GM21786 (cell line): ENCODE measurements around the gene PRSS38.
"Not testable (repeated sequence)": the region's sequence is repeated elsewhere in the genome, so short reads cannot be mapped to it uniquely, and the experiment has no call there.

ENCODE experiments used
- ATAC-seq: cut with Tn5 transposase; IDR thresholded peaks from one replicate; pipeline ENCODE4 v1.9.1; 2021; ENCODE audit not compliant: unreplicated experiment

The PRSS38 gene

DNA sequence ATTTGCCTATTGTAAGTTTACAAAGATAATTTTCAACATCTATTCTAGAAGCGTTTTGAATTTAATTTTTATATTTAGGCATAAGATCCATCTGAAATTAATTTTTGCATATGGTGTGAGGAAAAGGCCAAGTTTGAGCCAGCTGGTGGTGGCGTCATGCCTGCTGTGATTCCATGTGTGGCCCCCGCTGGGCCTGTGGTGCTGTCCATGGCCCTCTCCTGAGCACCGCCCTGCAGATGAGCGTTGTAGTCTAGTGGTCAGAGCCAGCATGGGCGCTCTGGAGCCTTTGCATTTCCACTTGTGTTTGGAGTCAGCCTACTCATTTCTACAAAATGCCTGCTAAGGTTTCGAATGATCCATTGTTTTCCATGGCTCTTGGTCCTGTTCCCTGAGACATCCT lies 22.7 kb downstream of the PRSS38 start:
- no peak for ATAC-seq

DNA sequence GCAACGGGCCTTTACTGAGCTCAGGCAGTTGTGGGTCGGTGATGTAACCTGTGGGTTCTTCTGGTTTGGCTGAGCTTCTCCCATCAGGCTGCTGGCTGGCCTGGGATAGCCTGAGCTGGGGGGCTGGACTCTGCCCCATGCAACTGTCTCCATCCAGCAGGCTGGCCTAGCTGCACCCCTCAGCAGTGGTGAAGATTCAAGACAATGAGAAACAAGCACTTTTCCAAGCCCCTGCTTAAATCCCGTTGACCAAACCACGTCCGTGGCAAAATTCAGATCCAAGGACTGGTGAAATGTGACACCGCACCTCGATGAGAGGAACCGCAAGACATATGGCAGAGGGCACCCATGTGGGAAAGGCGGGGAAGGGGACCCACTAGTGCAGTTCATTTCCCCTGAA lies 25.6 kb downstream of the PRSS38 start:
- ATAC-seq = no peak

DNA sequence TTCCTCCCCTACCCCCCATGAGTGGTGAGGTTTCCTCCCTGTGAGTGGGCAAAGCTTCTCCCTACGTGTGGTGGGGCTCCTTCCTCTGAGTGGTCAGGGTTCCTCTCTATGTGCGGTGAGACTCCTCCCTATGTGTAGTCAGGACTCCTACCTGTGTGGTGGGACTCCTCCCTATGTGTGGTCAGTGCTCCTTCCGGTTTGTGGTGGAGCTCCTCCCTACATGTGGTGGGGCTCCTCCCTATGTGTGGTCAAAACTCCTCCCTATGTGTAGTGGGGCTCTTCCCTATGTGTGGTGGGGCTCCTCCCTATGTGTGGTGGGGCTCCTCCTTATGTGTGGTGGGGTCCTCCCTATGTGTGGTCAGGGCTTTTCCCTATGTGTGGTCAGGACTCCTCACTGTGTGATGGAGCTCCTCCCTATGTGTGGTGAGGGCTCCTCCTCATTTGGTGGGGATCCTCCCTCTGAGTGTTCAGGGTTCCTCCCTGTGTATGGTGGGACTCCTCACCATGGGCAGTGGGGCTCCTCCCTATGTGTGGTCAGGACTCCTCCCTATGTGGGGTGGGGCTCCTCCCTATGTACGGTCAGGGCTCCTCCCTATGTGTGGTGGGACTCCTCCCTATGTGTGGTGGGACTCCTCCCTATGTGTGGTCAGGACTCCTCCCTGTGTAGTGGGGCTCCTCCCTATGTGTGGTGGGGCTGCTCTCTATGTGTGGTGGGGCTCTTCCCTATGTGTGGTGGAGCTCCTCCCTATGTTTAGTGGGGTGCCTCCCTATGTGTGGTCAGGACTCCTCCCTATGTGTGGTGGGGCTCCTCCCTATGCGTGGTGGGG lies 29.1 kb downstream of the PRSS38 start:
- ATAC-seq = no peak

DNA sequence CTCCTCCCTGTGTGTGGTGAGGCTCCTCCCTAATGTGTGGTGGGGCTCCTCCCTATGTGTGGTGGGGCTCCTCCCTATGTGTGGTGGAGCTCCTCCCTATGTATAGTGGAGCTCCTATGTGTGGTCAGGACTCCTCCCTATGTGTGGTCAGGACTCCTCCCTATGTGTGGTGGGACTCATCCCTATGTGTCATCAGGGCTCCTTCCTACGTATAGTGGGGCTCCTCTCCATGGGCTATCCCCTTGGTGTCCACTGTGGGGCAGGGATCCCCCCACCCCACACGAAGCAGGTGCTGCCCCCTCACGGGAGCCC lies 29.6 kb downstream of the PRSS38 start:
- ATAC-seq = no peak

DNA sequence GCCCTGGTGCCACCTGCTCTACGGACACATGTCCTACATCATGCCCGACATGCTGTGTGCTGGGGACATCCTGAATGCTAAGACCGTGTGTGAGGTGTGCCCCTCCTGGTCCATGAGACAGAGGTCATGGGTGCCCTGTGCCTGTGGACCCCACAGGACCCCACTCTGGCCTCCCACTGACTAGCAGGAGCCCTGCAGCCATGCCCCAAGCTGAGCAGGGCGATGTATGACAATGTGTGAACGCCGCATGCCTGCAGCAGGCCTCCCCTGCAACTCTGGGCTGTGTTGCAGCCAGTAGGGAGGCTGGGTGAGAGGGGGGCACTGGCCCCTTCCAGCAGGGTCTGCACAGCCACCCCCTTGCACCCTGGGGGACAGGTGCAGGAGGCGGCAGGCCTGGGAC lies 30.0 kb downstream of the PRSS38 start:
- ATAC-seq = no peak

DNA sequence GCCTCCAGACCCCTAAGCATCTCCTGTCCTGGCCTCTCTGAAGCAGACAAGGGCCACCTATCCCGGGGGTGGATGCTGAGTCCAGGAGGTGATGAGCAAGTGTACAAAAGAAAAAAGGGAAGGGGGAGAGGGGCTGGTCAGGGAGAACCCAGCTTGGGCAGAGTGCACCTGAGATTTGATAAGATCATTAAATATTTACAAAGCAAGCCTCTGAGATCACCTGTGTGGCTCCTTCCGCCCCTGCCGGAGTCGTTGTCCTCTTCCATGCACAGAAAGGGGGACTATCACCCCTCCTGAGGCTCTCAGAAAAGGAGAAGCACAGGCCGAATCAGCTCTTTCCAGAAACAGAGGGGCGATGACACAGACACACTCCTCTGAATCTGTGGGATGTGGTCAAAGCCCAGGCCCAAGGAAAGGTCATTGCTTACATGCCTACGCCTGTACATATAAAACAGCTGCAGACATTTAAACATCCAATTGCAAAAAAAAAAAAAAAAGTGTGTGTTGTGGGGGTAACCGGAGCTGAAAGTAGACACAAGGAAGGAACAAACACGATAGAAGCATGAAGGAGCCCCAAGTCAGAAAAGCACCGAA lies 30.9 kb downstream of the PRSS38 start:
- no peak for ATAC-seq

DNA sequence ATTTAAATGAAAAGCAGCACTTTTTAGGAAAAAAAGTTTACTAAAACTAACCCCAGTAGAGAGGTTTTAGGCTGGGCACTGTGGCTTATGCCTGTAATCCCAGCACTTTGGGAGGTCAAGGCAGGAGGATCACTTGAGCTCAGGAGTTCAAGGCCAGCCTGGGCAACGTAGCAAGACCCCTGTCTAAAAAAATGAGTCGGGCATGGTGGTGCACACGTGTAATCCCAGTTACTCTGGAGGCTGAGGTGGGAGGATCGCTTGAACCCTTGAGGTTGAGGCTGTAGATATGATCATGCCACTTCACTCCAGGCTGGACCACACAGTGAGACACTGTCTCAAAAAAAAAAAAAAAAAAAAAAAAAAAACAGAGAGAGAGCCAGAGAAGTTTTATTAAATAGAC lies 31.6 kb downstream of the PRSS38 start:
- ATAC-seq = not testable (repeated sequence)

DNA sequence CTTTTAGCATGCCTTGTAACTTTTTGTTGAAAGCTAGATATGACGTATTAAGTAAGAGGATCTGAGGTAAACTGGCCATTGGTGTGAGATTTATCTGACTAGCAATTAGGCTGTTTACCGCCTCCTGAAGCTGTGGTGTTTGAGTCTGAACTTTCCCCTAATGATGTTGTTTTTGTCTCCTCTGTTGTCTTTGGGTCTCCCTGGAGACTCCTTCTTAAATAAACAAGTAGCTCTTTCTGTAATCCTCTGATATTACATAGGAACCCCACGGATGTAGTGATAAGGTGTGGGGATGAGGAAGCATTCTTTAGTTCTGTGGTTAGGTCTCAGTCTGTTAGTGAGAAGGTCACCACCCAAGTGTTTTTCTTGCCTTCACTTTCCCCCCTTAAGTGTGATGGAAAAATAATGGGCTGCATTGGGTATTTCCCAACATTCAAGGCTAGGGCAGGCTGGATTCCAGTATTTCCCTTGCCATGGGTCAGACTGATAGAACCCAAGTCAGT lies 33.0 kb downstream of the PRSS38 start:
- no peak for ATAC-seq

DNA sequence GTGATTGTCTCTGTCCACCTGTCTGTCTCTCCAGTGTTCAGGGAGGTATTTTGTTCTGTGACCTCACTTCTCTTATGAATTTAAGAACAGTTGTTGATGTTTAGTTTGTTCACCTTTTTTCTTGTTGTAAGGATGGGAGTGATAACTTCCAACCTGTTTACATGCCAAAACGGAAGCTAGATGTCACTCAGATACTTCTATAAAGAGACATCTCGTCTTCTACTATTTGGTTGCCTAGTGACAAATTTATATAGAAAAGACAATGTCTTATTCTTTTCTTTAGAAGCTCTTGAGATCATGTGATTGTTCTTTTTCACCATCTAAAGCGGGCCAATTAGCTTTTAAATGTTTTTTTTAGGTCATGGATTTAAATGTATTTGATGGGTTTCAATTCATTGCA lies 33.8 kb downstream of the PRSS38 start:
- ATAC-seq = no peak

DNA sequence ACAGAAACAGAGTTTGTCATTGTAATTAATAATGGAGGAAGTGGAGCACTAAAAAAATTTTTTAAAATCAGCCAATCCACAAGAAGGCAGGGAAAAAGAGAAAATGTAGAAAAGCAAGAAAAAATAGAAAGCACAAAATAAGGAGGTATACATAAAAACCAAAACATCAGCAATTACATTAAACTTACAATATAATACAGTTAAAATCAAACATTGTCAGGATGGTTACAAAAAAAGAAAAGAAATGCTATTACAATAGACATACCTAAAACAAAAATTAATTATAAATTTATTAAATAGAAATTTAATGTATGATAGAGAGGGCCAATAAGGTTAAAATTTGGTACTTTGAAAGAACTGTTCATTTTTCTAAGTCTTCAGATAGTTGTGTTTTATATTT lies 38.7 kb downstream of the PRSS38 start:
- ATAC-seq = no peak

DNA sequence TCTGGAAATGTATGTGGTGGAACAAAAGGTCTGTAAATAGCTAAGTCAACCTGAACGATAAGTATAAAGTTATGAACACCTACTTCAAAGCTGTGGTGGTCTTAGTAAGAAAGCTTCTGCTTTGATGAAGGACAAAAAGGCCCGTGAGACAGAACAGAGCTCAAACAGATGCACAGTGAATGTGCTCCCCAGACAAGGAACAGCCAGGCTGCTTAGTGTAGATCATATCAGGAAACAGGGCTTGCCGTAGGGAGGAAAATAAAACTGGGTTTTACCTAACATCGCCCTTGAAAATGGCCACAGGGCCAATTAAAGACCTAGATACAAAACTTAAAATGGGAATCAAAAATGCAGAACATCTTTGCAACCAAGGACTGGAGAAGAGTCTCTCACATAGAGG lies 40.2 kb downstream of the PRSS38 start:
- no peak for ATAC-seq

DNA sequence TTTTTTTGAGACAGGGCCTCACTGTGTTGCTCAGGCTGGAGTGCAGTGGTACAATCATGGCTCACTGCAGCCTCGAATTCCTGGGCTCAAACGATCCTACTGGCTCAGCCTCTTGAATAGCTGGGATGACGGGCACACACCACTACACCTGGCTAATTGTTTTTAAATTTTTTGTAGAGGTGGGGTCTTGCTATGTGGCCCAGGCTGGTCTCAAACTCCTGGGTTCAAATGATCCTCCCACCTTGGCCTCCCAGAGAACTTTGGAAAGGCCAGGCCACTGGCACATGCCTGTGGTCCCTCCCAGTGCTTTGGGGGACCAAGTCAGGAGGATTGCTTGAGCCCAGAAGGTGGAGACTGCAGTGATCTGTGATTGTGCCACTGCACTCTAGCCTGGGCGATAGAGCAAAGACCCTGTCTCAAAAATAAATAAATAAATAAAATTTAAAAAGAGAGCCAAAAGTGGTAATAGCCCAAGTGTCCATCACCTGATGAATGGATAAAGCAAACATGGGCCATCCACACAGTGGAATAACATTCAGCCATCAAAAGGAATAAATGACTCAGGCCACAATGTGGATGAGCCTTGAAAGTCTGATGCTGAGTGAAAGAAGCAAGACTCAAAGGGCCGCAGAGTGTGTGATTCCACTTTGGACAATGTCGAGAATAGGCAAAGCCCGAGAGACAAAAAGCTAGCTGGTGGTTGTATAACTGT lies 40.8 kb downstream of the PRSS38 start:
- no peak for ATAC-seq

DNA sequence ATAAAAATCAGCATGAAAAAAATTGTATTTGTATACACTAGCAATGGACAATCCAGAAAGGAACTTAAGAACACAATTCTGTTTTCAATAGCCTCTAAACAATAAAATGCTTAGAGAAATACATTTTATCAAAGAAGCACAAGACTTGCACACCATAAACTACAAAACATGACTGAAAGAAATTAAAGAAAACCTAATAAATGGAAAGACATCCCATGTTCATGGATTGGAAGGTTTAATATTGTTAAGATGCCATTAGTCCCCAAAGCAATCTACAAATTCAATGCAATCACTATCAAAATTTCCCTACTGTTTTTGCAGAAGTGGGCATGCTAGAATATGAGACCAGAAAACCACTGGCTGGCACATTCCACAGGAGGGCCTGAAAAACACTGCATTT lies 49.4 kb downstream of the PRSS38 start:
- no peak for ATAC-seq

DNA sequence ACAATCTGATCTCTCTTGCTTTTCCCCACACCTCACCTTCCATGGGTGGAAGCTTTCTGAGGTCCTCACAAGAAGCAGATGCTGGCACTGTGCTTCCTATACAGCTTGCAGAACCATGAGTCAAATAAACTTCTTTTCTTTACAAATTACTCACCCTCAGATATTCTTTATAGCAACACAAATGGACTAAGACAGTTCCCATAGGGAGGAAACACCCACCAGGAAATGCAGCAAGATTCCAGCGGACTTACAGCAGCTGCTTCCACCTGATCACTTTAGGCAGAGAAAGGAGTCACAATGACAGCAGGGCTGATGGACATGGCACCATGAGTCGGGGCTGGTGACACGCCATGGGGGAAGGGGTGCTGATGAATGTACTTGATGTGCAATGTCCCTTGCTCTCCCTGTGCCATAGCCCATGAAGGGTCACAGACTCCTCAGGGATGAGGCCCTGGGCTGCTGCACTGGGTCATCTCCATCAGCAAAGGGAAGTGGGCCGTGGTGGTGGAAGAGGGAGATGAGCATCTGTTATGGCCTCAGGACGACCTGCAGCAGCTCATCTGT lies 53.9 kb downstream of the PRSS38 start:
- no peak for ATAC-seq

DNA sequence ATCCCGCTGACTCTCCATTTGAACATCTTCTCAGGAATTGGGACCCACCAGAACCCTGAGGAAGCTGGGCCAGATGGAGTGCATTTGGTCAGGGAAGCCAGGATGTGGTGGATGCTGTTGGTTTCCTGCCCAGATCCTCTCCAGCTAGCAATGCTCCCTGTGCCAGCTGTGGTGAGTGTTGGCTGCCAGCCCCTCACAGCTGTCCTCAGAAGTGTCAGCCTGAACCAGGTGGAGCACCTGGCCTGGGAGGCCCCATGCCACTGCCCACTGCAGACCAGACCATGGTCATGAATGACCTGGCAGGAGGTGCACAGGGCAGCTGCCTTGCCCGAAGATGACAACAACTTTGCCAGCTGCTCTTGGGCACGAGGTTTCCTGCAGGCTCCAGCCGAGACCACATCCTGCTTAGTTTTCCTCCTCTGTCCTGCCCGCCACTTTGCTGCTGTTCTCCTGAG lies 54.4 kb downstream of the PRSS38 start:
- ATAC-seq = no peak

DNA sequence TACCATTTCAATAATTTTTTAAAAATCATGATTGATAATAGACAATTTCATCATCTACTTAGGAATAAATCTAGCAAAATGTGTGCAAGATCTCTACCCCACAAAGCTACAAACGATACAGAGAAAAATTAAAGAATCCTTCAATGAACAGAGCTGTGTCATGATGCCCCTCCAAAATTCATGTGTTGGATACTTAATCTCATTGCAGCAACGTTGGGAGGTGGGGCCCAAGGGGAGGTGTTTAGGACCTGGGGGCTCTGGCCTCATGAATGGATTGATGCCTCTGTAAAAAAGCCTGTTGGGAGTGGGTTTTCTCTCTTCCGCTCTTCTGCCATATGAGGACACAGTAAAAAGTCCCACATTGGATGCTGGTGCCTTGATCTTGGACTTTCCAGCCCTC lies 54.9 kb downstream of the PRSS38 start:
- ATAC-seq = no peak

DNA sequence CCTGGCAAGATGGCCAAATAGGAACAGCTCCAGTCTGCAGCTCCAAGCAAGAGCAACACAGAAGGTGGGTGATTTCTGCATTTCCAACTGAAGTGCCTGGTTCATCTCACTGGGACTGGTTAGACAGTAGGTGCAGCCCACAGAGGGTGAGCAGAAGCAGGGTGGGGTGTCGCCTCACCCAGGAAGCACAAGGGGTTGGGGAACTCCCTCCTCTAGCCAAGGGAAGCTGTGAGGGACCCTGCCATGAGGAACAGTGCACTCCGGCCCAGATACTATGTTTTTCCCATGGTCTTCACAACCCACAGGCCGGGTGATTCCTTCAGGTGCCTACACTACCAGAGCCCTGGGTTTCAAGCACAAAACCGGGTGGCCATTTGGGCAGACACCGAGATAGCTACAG lies 56.4 kb downstream of the PRSS38 start:
- not testable (repeated sequence) for ATAC-seq

DNA sequence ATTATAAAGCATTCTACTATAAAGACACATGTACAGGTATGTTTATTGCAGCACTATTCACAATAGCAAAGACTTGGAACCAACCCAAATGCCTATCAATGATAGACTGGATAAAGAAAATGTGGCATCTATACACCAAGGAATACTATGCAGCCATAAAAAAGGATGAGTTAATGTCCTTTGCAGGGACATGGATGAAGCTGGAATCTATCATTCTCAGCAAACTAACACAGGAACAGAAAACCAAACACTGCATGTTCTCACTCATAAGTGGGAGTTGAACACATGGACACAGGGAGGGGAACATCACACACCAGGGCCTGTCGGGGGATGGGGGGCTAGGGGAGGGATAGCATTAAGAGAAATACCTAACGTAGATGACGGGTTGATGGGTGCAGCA lies 62.3 kb downstream of the PRSS38 start:
- ATAC-seq = not testable (repeated sequence)

DNA sequence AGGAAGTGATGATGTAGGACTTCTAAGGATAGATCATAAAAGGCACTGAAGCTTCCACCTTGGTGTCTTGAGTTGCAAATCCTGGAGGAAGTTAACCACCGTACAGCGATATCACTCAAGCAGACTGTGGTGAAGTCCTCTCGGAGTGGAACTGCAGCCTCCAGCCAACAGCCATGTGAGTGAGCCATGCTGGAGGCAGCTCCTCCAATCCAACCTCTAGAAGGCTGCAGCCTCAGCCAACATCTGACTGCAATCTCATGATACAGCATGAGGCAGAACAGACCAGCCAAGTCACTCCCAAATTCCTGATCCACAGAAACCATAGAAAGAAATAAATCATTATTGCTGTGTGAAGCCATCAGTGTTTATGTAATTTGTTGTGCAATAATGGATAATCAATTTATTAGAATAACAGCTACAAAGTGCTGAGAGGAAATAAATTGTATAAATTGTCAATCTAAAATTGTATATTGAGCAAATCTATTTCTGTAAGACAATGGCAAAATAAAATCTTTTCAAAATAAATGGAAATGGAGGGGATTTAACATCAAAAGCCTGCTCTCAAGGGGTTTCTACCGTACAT lies 65.0 kb downstream of the PRSS38 start:
- no peak for ATAC-seq

DNA sequence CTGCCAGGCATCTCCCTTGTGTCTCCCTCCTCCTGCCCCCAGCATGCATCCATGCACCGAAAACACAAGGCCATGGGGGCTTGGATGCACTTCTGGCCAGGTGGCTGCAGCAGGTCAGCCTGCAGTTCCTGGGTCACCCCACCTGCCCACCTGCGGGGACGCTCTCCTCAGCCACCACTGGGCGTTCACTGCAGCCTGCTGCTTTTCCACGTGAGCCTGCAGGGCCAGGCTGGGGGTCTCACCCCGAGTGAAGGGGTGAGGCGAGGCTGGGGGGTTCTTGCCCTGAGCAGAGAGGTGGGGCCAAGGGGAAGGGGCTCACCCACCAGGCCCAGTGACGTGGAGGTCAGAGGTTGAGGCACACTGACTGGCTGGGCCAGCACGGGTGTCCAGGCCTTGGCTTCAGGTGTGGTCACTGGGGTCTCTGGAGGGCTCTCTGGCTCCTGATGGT lies 67.6 kb downstream of the PRSS38 start:
- ATAC-seq = no peak

DNA sequence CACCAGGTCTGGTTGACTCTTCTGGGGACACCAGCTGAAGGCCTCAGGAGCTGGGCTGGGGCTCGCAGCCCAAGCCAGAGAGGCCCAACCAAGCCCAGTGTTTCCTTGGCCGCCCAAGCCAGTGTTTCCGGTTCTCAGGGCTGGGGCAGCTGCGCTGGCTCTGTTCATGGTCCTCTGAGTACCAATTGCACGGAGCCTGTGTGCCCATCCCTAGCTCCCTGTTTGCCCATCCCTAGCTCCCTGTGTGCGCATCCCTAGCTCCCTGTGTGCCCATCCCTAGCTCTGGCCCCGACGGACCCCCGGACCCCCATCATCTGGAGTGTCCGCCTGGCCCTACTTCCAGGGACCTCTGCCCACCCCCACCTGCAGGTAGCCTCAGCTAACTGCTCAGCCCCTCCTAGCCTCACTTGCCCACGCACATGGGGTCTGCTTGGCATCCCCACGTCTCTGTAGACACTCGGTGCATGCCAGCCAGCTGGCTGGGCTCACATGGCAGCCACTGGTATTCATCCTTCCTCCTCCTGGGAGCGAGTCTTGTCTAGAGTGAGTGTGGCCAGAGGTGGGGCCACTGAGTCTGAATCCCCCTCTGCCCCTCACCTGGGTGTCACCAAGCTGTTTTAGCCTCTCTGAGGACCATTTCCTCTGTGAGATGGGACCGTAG lies 68.3 kb downstream of the PRSS38 start:
- ATAC-seq = no peak
